SHP77 treated with DMSO at 0.1 percent for 48 hours (cell line): Measurements from ENCODE around the gene PLEKHM3.

Source experiments
- DNase-seq: peaks from one replicate; lab custom pipeline; 2025; lab: John Stamatoyannopoulos, UW

PLEKHM3 gene, protein sequence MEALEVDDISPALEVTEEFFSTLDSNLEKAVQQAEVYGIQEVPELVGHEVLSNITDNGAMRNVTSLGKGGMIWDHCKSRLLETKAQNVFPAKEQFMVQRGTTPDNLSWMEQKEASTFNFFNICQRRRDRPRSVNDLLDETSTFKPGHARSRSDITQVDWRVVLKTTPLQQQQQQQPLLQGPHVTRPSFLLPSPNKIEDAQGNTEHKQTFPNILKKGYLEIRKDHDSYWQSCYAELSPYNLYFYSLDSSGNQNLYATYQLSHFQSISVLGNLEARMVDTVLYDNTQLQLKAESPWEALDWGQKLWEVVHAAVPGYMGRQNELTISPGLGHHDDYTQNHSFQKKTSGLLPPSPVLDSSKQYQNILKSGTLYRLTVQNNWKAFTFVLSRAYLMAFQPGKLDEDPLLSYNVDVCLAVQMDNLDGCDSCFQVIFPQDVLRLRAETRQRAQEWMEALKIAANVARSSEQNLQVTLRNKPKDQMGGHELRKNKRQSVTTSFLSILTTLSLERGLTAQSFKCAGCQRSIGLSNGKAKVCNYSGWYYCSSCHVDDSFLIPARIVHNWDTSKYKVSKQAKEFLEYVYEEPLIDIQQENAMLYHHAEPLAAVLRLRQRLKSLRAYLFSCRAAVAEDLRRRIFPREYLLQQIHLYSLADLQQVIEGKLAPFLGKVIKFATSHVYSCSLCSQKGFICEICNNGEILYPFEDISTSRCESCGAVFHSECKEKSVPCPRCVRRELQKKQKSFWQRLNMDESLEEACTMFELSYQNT

DNA sequence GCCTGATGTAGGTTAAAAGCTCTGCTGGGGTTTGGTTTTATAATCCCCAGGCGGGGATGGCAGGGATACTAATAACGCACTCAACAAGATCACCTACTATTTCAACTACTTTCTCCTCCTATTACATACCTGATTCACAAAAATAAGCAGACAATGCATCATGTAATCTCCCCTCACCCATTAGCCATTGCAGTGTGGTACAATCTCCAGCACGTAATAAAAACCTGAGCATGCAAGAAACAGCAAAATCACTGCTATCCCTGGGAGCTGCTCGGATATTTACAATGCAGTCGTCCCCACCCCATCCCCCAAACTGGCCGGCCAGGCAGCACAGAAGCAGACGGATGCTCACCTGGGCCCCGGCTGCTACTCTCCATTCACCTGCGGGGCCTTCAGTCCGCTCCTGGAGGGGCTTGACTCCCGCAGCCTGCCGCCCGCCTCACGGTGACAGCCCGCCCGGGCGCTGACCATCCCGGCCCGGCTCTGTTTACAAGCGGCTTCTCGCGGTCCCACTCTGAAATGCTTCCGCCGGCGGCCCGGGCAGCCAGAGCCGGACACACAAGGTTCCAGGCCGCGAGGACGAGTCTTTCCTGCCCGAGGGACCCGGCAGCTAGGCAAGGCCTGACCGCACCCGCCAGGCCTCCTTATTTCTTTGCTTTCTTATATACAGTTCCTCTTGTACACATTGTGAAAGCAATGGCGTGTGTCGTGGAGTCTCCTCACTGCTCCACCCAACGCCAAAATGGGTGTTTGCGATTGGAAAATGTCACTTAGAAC lies at the start of gene PLEKHM3:
Gene PLEKHM3, minus strand, starts transcription at position 491 of the 777 bp plus-strand sequence. CDS start 23,888 bp downstream, outside the sequence.
- peak; percentile 47 for DNase-seq

DNA sequence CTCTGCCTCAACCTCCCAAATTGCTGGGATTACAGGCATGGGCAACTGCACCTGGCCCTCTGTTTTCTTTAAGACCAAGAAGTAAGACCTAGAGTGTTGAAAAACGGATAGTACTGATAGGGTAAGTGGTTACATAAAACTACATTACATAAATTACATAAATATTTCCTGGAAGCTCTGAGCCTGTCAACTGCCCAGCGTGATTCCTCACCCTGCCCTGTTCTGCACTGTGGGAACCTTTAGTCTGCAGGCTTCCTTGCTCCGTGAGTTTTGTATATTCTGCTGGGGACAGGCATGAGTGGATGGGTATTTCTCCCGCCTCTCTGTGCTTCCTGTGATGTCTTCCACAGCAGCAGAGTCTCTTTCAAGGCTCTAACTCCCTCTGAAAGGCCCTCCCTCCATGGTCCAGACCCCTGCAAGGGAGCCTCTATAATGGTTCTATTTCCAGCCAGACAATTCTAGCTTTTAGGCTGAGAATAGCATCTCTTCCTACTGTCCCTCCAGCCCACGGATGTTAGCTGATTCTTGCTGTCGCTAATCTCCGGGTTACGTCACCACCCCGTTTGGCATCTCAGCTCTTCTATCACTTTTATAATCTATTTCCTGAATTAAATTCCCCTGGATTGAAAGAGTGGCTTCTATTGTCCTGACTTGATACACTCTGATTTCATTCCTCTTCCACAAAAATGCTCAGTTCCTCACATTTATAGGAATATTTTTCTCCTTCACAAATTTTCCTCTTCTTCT lies 49.5 kb upstream of the PLEKHM3 start:
- no peak for DNase-seq

DNA sequence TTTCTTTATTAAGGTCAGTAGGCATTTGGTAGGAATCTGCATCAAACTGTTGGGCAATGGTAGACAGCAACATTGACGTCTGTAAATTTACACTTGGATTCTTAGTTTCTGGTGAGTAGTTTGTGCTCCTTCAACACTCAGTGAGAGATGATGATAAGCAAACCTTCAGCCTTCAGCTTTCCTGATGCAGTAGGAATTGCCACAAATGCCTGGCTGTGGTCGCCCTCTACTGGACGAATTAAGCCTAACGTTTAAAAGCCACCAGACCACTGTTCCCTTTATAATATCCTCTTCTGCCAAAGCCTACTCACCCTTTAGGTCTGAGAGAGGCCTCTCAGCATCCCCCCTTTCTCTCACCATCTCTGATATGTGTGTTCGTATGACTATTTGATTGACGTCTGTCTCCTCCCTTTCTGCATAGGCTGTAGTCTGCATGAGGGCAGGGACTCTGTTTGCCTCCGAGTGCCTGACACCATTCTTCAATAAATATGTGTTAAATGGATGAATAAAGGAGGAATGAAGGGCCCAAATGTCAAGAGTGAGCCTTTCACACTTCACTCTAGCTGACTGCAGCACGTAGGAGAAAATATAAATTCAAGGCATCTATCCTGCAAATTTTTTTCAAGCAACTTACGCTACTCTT lies 47.0 kb upstream of the PLEKHM3 start:
- peak; percentile 13 for DNase-seq

DNA sequence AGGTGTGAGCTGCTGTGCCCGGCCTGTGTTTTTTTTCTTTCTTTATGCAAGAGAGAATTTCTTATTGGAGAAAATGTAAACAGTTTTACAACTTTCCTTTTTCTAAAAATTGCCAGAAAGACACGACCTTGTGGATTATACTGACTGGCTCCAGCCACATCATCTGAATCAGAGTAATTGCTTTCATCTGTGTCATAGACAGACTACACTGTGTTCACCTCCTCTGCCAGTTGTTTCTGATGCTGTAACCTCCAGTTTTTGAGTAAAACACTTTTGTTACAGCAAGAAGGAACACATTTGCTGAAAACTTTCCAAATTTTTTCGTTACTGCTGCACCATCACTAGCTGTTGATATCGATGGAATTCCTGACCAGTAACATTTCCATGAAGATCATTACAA lies 43.9 kb upstream of the PLEKHM3 start:
- no peak for DNase-seq

DNA sequence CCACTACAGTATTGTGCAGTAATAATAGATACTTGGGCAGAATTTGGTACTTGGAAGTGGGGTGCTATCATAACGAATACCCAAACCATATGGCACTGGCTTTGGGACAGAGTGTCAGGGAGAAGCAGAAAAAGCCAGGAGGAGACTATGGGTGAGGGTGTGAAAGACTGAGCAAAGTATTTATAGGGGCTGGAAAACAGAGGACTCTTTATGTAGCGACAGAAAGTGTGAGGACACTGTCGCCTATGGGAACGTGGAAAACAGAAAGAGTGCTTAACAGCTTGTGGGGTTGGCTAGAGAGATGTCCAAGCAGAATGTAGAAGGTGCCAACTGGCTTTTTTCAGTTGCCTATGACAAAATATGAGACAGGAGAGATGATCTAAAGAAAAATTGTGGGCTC lies 40.7 kb upstream of the PLEKHM3 start:
- no peak for DNase-seq

DNA sequence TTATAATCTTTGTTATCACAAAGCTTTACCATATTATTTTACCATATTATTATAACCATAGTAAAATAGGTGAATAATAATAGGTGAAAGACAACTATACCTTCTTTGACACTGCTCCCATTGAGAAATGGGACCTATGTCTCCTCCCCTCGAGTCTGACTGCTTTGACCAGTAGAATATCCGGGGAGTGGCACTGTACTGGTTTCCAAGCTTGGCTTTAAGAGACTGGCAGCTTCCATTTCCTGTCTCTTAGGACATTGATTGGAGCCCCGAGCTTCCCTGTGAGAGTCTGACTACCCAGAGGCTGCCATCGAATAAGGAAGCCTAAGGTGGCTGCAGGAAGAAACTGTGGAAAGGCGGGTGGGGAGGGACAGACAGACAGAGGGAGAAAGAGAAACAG lies 40.1 kb upstream of the PLEKHM3 start:
- DNase-seq = no peak

DNA sequence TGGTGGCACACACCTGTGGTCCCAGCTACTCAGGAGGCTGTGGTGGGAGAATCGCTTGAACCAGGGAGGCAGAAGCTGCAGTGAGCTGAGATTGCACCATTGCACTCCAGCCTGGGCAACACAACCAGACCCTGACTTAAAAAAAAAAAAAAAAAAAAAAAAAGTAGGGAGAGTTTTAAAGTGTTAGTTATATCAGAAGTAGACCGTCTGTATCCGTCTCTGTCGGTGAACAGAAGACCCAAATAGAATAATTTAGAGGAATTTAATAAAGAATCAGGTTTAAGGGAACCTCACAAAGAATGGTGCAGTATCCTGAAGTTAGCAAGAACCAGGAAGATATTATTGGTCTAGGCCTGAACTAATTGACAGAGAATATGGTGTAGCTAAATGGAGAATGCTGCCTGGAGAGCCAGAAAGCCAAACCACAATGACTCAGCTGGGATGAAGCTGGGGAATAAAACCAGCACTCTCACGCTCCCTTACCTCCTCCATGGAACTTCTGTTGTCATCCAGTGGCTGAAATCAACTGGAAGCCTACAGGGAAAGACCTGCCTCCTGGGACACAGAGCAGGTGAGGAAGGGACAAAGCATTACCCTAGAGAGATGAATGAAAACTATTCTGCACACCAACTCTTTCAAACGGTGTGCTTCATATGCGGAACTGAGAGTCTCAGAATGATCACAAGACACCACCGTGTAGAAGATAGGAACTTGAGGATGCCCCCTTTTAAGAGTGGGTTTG lies 39.1 kb upstream of the PLEKHM3 start:
- no peak for DNase-seq

DNA sequence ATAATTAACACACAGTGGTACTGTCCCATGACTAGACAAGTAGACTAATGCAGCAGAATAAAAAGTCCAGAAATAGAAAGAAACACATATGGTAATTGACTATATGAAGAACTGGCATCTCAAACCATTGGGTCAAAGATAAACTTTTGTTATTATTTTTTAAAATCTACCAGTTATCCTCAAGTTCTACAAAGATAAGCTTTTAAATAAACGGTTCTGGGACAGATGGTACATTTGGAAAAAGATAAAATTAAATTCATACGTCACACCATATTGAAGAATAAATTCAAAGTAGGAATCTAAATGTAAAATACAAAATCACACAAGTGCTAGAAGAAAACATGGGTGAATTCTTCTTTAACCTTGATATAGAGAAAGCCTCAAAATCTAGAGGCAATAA lies 37.6 kb upstream of the PLEKHM3 start:
- no peak for DNase-seq

DNA sequence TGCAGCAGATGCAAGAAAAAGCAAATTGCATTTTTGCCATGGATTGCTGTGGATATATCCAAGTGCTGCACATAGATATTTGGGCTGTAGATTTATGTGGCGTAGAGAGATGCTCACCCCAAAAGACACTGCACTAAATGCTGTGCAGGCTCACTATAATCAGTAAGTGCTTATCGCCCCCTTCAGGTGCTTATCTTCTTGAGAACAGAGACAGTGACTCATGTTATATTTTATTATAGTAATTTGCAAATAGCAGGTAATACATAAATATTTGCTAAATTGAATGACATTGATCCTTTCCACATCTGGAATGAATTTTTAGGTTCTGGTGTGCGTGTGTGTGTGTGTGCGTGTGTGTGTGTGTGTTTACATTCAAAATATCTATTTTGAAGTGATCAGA lies 36.8 kb upstream of the PLEKHM3 start:
- no peak for DNase-seq

DNA sequence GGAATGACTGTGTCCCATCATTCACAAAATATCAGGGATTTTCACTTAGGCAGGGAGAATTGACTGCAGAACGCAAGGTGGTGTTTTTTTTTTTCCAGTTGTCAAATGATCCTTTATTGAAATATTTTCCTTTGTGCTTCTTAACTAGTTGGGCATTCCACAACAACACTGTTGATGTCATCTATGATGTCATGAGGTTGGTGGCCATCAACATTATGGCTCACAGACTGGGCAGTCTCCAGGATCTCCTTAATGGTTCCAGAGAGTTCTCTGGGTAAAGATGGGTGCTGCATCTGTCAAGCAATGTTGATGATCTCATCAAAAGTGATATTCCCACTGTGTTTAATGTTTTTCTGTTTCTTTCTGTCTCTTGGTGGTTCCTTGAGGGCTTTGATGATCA lies 31.8 kb upstream of the PLEKHM3 start:
- DNase-seq = no peak

DNA sequence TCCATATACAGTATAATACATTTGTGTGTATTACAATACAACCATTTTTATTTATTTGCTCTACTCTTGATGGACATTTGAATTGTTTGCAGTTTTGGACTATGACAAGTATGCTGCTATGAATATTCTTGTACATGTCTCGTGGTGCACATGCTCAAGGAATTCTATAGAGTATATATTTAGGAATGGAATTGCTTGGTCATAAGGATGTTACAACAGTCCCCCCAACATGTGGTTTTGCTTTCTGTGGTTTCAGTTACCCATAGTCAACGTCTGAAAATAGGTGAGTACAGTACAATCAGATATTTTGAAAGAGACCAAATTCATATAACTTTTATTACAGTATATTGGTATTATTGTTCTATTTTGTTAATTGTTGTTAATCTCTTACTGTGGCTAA lies 24.1 kb upstream of the PLEKHM3 start:
- DNase-seq = no peak

DNA sequence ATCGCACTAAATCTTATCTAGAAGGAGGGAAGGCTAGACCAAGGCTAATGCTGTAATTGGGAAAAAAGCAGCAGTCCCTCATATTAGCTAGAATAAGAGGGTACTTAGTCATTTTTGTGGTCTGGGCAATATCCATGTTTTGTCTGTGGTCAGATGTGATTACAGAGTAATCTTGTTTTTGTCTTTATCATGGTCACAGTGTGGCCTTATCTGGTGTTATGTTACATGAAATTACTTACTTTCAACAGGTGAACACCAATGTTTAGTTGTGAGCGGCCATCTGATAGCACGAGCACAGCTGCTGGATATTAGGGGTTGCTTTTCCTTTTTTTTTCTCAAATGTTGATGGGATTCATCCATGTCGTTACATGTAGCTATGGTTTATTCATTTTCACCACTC lies 23.7 kb upstream of the PLEKHM3 start:
- DNase-seq = no peak

DNA sequence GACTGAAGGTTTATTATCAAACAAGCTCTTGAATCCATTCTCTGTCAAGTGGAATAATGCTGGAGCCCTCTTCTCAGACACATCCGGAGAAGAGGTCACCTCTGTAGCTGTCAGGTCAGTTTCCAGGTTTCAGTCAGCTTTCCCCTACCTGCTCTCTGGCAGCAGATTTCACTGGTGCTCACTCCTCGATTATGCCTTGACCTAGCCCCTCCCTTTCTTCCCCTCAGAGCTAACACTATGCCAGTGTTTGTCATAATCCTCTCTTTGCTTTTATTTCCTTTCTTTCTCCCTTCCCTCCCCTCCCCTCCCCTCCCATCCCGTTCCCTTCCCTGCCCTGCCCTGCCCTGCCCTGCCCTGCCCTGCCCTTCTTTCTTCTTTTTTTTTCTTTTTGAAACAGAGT lies 22.5 kb upstream of the PLEKHM3 start:
- no peak for DNase-seq

DNA sequence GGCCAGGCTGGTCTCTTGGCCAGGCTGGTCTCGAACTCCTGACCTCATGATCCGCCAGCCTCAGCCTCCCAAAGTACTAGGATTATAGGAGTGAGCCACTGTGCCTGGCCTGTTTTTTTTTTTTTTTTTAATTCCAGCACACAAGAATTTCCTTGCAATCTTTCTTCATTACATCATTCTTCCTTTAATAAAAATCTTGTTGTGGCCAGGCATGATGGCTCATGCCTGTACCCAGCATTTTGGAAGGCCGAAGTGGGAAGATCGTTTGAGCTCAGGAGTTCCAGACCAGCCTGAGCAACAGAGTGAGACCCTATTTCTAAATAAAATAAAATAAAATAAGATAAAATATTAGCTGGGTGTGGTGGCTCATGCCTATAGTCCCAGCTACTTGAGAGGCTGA lies 21.4 kb upstream of the PLEKHM3 start:
- DNase-seq = no peak

DNA sequence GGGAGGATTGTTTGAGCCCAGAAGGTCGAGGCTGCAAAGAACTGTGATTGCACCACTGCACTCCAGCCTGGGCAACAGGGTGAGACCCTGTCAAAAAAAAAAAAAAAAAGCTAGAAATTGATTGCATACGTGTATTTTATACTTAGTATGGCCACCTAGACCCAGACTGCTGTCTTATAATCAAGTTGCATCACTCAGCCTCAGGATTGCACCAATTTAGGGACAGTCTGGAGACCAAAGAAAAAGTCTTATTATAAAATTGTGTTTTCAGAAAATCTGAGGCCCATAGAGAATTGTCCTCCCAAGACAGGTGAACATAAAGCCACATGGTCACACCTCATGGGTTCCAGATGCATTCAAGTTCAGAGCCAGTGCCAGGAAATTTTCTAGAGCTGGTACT lies 17.1 kb upstream of the PLEKHM3 start:
- DNase-seq = no peak

DNA sequence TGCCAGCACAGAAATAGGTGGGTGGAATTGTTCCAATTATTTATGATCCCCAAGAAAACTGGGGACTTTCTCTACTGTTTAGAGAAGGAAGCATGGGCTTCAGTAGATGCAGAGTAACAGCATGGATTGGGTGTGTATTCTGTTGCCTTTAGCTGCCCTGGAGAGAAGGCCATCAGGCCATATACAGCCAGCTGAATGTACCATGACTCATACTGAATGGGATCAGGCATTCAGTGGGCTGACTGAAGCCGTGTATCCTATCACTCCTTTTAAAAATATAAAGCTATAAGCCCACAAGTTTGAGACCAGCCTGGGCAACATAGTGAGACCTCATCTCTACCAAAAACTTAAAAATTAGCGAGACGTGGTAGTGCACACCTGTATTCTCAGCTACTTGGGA lies 16.7 kb upstream of the PLEKHM3 start:
- DNase-seq = no peak

DNA sequence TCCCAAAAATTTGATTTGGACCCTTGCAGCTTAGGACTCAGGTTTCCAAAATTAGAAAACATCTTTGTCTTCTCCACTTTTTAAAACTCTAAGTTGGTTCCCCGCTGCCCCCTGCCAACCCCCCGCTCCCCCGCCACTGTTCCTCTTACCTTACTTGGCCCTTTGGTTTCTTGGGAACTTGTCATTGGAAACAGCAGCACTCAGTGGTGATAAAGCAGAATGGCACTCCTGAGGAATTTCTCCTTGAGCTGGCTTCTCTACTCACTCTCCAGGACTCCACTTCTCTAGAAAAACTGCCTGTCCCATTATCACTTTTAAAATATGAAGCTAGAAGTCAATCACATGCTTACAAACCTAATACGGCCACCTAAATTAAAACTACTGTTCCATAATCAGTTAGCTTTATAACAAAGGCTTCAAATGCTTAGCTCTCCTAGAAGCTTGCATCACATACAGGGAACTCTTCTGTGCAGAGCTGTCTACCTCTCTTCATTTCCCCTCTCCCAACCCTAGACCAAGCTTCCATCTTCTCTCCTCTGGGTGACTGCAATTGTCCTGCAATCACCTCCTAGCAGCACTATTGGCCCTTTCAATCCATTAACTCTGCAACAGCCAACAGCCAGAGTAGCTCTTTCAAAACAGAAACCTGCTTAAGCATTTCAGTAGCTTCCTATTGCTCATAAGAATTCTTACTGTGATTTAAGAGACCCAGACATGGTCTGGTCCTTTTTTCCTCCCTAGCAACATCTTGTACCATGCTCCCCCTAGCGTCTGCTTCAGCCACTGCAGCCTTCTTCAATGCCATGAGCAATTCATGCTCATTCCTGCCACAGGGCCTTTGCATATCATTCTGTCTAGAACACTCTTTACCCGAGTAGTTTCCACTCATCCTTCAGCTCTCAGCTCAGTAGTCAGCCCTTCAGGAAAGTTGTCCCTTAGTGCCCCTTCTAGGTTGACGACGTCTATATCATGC lies 15.2 kb upstream of the PLEKHM3 start:
- peak; percentile 31 for DNase-seq

DNA sequence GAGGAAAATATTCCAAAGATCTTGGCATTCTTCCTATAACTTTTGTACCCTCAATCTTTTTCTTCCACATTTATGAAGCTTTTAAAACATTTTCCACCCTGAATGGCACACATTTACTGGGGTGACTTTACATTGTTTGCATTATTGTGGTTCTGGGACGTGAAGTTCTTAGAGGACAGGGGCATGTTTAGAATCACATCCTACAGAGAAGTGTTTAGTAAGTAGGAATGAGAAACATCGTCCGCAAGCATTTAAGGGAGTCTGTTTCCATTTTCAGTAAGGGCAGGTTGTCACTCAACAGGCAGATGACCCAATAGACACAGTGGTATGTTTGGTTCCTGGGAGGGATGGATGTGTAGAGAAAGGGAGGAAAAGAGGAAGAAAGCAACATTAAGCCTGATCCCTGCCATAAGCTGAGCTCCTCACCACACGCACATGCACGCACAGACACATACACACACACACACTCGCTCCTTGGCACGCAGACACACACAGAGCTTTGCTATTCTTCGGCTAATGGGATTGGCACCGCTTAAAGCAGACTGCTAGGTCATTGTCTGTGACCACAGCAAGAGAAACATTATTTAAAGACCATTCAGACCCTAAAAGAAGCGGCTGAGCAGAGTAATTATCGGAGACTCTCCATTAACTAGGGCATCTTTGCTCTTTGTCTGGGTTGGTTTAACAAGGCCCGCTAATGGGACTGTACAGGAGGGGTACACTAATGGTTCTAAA lies 14.2 kb upstream of the PLEKHM3 start:
- no peak for DNase-seq
